ENCODE results near the gene MEGF6. TPM values are rescaled to one million over a fixed set of nuclear protein-coding genes. Genes with fewer than 3 reads are reported as not detected.

Gene MEGF6
- polyA plus RNA-seq, 1 donor (not counting 4 experiments of a cell fraction or from before 2014, with no cell fraction given): 0.24 TPM

DNA sequence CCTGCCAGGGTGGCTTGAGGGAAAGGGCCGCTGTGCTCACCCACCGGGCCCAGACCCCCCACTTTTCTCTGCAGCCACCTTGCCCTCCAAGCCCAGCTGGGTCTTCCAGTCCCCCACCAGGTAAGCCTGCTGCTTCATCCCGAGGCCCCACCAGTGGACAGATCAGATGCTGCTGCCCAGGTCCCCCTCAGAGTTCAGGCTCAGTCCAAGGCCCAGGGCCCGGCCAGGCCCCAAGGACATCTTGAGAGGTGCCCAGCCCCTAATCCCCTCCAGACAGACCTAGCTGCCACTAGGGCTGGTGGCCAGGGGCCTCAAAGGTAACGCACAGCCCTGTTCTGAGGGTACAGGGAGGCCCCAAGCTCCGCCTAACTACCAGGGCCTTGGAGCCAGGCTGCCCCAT lies 58.6 kb downstream of the MEGF6 start:
- H2AFZ ChIP-seq (ENCODE audit: control insufficient read depth, low read length): no peak overlapping the region
- peaks cover 46% of the 10 kb centered on the region for H3K27me3 ChIP-seq (ENCODE audit: control insufficient read depth, extremely low read depth, insufficient read depth, low read length)
- DNase-seq (ENCODE audit: low read depth, low spot score) (no peak), FAIRE-seq (no peak)
- H3K79me2 ChIP-seq (ENCODE audit: control insufficient read depth, insufficient read depth, low read length): no peaks in the 10 kb centered on the region
- H3K4me2 ChIP-seq (ENCODE audit: control insufficient read depth, extremely low read depth, insufficient read depth, low read depth, low read length): no peak overlapping the region
- no peaks in the 10 kb centered on the region for H3K36me3 ChIP-seq (ENCODE audit: control insufficient read depth in 2 of 2, extremely low read depth in 1 of 2, insufficient read depth in 2 of 2, low read length in 2 of 2)
- TF ChIP-seq, protein P1, sequence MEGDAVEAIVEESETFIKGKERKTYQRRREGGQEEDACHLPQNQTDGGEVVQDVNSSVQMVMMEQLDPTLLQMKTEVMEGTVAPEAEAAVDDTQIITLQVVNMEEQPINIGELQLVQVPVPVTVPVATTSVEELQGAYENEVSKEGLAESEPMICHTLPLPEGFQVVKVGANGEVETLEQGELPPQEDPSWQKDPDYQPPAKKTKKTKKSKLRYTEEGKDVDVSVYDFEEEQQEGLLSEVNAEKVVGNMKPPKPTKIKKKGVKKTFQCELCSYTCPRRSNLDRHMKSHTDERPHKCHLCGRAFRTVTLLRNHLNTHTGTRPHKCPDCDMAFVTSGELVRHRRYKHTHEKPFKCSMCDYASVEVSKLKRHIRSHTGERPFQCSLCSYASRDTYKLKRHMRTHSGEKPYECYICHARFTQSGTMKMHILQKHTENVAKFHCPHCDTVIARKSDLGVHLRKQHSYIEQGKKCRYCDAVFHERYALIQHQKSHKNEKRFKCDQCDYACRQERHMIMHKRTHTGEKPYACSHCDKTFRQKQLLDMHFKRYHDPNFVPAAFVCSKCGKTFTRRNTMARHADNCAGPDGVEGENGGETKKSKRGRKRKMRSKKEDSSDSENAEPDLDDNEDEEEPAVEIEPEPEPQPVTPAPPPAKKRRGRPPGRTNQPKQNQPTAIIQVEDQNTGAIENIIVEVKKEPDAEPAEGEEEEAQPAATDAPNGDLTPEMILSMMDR (optimal IDR thresholded peaks at IDR 0.05 in 1 of 3, IDR thresholded peaks at IDR 0.05 in 1 of 3, conservative IDR thresholded peaks at IDR 0.05 in 1 of 3; ENCODE audit: extremely low read depth in 1 of 3, insufficient read depth in 2 of 3, low read length in 3 of 3): no peak
- no peak for TF ChIP-seq EZH2 (IDR thresholded peaks at IDR 0.05; ENCODE audit: low read length)
- no peaks in the 10 kb centered on the region for H3K9me3 ChIP-seq (ENCODE audit: control insufficient read depth, low read depth, low read length)
- no peaks in the 10 kb centered on the region for H3K9me1 ChIP-seq (ENCODE audit: control insufficient read depth, extremely low read depth, insufficient read depth, low read length)
- dilution Hi-C loops (cut with MboI; ENCODE audit: extremely low pct_ligation_motif_present, low sequenced_read_pairs): no loop called here
- no peak overlapping the region for H3K4me3 ChIP-seq (ENCODE audit: control insufficient read depth in 2 of 3, extremely low read depth in 1 of 3, insufficient read depth in 2 of 3, low read depth in 1 of 3, low read length in 3 of 3)
- H3K4me1 ChIP-seq (ENCODE audit: control insufficient read depth, extremely low read depth, insufficient read depth, low read length): peaks cover 7% of the 10 kb centered on the region
- no peak overlapping the region for H3K9ac ChIP-seq (ENCODE audit: control insufficient read depth, extremely low read depth, insufficient read depth, low read length)
- no peak overlapping the region for H3K27ac ChIP-seq (ENCODE audit: control insufficient read depth, insufficient read depth, low read length)
- H4K20me1 ChIP-seq (ENCODE audit: control insufficient read depth, extremely low read depth, insufficient read depth, low read length): no peaks in the 10 kb centered on the region

DNA sequence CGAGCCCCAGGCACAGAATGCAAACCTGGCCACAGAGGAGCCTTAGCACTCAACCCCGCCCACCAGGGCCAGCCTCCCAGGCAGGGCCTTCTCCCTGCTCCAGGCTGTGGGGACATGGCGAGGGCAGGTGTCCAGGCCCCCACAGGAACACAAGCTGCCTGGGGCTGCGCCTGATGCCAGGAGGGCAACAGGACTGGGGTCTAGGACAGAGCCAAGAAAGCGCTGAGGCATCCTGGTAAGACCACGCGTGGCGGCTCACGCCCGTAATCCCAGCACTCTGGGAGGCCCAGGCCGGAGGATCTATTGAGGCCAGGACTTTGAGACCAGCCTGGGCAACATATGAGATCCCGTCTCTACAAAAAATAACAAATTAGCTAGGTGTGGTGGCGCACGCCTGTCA lies 59.1 kb downstream of the MEGF6 start:
- Histone ChIP-seq H3K4me3 (ENCODE audit: control insufficient read depth in 2 of 3, extremely low read depth in 1 of 3, insufficient read depth in 2 of 3, low read depth in 1 of 3, low read length in 3 of 3) (no peak overlapping the region), H4K20me1 (ENCODE audit: control insufficient read depth, extremely low read depth, insufficient read depth, low read length) (no peaks in the 10 kb centered on the region), H3K79me2 (ENCODE audit: control insufficient read depth, insufficient read depth, low read length) (no peaks in the 10 kb centered on the region), H3K36me3 (ENCODE audit: control insufficient read depth in 2 of 2, extremely low read depth in 1 of 2, insufficient read depth in 2 of 2, low read length in 2 of 2) (no peaks in the 10 kb centered on the region), H2AFZ (ENCODE audit: control insufficient read depth, low read length) (no peak overlapping the region), H3K4me2 (ENCODE audit: control insufficient read depth, extremely low read depth, insufficient read depth, low read depth, low read length) (no peak overlapping the region), H3K27me3 (ENCODE audit: control insufficient read depth, extremely low read depth, insufficient read depth, low read length) (peaks cover 45% of the 10 kb centered on the region), H3K9me3 (ENCODE audit: control insufficient read depth, low read depth, low read length) (no peaks in the 10 kb centered on the region), H3K9ac (ENCODE audit: control insufficient read depth, extremely low read depth, insufficient read depth, low read length) (no peak overlapping the region), H3K4me1 (ENCODE audit: control insufficient read depth, extremely low read depth, insufficient read depth, low read length) (peaks cover 7% of the 10 kb centered on the region), H3K9me1 (ENCODE audit: control insufficient read depth, extremely low read depth, insufficient read depth, low read length) (no peaks in the 10 kb centered on the region), H3K27ac (ENCODE audit: control insufficient read depth, insufficient read depth, low read length) (no peak overlapping the region)
- dilution Hi-C loops (cut with MboI; ENCODE audit: extremely low pct_ligation_motif_present, low sequenced_read_pairs): no loop called here
- DNase-seq (ENCODE audit: low read depth, low spot score) (no peak), FAIRE-seq (no peak)
- TF ChIP-seq EZH2 (IDR thresholded peaks at IDR 0.05; ENCODE audit: low read length): no peak

DNA sequence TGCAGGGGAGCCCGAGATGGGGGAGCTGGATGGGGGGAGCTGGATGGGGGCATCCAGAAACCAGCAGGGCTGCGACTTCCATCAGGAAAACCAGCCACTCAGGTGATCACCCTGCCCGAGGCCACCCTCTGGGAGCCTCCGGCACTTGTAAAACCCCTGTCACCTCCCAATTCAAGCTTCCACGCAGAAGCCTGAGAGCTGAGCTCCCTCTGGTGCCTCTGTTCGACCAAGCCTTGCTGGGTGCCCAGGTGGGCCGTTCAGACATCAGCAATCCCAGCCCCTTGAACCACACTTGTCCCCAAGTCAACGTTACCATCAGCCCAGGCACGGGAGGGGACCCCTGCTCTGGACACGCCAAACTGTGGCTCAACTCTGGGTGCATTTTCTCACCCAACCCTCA lies 59.6 kb downstream of the MEGF6 start:
- TF ChIP-seq EZH2 (IDR thresholded peaks at IDR 0.05; ENCODE audit: low read length): no peak
- TF ChIP-seq, protein P1 (optimal IDR thresholded peaks at IDR 0.05 in 1 of 3, IDR thresholded peaks at IDR 0.05 in 1 of 3, conservative IDR thresholded peaks at IDR 0.05 in 1 of 3; ENCODE audit: extremely low read depth in 1 of 3, insufficient read depth in 2 of 3, low read length in 3 of 3): peak in 1 of 3 experiments; percentile 11
- FAIRE-seq (no peak), DNase-seq (ENCODE audit: low read depth, low spot score) (no peak)
- Histone ChIP-seq H3K9me1 (ENCODE audit: control insufficient read depth, extremely low read depth, insufficient read depth, low read length) (no peaks in the 10 kb centered on the region), H4K20me1 (ENCODE audit: control insufficient read depth, extremely low read depth, insufficient read depth, low read length) (no peaks in the 10 kb centered on the region), H3K79me2 (ENCODE audit: control insufficient read depth, insufficient read depth, low read length) (no peaks in the 10 kb centered on the region), H3K36me3 (ENCODE audit: control insufficient read depth in 2 of 2, extremely low read depth in 1 of 2, insufficient read depth in 2 of 2, low read length in 2 of 2) (no peaks in the 10 kb centered on the region), H3K9ac (ENCODE audit: control insufficient read depth, extremely low read depth, insufficient read depth, low read length) (no peak overlapping the region), H3K4me2 (ENCODE audit: control insufficient read depth, extremely low read depth, insufficient read depth, low read depth, low read length) (no peak overlapping the region), H2AFZ (ENCODE audit: control insufficient read depth, low read length) (no peak overlapping the region), H3K4me3 (ENCODE audit: control insufficient read depth in 2 of 3, extremely low read depth in 1 of 3, insufficient read depth in 2 of 3, low read depth in 1 of 3, low read length in 3 of 3) (no peak overlapping the region), H3K27ac (ENCODE audit: control insufficient read depth, insufficient read depth, low read length) (no peak overlapping the region), H3K27me3 (ENCODE audit: control insufficient read depth, extremely low read depth, insufficient read depth, low read length) (peaks cover 43% of the 10 kb centered on the region), H3K9me3 (ENCODE audit: control insufficient read depth, low read depth, low read length) (no peaks in the 10 kb centered on the region), H3K4me1 (ENCODE audit: control insufficient read depth, extremely low read depth, insufficient read depth, low read length) (peaks cover 7% of the 10 kb centered on the region)
- dilution Hi-C loops (cut with MboI; ENCODE audit: extremely low pct_ligation_motif_present, low sequenced_read_pairs): no loop called here
